Activated CD4-positive, alpha-beta T cell treated with anti-CD3 and anti-CD28 coated beads, Interleukin-2, amount 10 ng/mL, durations not matched to agents 24 days and 14 days (primary cell): ENCODE measurements around the gene LRP1B. TPM values are rescaled to one million over a fixed set of nuclear protein-coding genes. Genes with fewer than 3 reads are reported as not detected.

Source experiments
- DNase-seq: peaks from one replicate; pipeline ENCODE4 v3.0.0; 2022
- H3K27ac Mint-ChIP-seq: one replicate; pipeline ENCODE4 v1.8.0; 2022; ENCODE audit warnings: mild to moderate bottlenecking, mixed read lengths
- H3K27me3 Mint-ChIP-seq: one replicate; pipeline ENCODE4 v1.8.0; 2022; ENCODE audit warnings: mixed read lengths
- H3K36me3 Mint-ChIP-seq: one replicate; pipeline ENCODE4 v1.8.0; 2022; ENCODE audit warnings: low read depth, mild to moderate bottlenecking, mixed read lengths
- H3K4me1 Mint-ChIP-seq: one replicate; pipeline ENCODE4 v1.8.0; 2021; ENCODE audit warnings: mixed read lengths
- H3K4me3 Mint-ChIP-seq: one replicate; pipeline ENCODE4 v1.8.0; 2022; ENCODE audit warnings: mild to moderate bottlenecking, moderate library complexity, mixed read lengths
- H3K9me3 Mint-ChIP-seq: one replicate; pipeline ENCODE4 v1.8.0; 2021; ENCODE audit warnings: mixed read lengths
- intact Hi-C: fragments of 100-400 bp; cut with micrococcal nuclease; formaldehyde crosslinking; loops from one replicate; pipeline ENCODE4 v1.15.1; 2023
- total RNA-seq: library from RNA; stranded (reverse); gene quantifications from 2 replicates; pipeline ENCODE4 v1.2.3, GENCODE V29; 2022

LRP1B gene
- total RNA-seq, 1 donor from 2014 or later, result not detected

GRCh38 chr2:140275427-140275826 lies 1855.4 kb downstream of the LRP1B start:
- no peaks in the 10 kb centered on the region for H3K36me3 Mint-ChIP-seq
- no peak overlapping the region for H3K4me3 Mint-ChIP-seq
- no peak for DNase-seq
- H3K27ac Mint-ChIP-seq, result no peak overlapping the region
- no peaks in the 10 kb centered on the region for H3K9me3 Mint-ChIP-seq
- intact Hi-C loops, result no loop called here
- H3K4me1 Mint-ChIP-seq, result no peaks in the 10 kb centered on the region
- H3K27me3 Mint-ChIP-seq, result no peaks in the 10 kb centered on the region

- no peak for DNase-seq
- H3K27me3 Mint-ChIP-seq, result no peaks in the 10 kb centered on the region
- no peaks in the 10 kb centered on the region for H3K9me3 Mint-ChIP-seq
- H3K4me3 Mint-ChIP-seq, result no peak overlapping the region
- H3K4me1 Mint-ChIP-seq, result no peaks in the 10 kb centered on the region
- intact Hi-C loops, result no loop called here
- H3K36me3 Mint-ChIP-seq, result no peaks in the 10 kb centered on the region
- H3K27ac Mint-ChIP-seq, result no peak overlapping the region
Measured at GRCh38 chr2:140274891-140275290, 1855.9 kb downstream of the LRP1B start.

GRCh38 chr2:140273958-140274357 lies 1856.9 kb downstream of the LRP1B start:
- Mint-ChIP-seq H3K4me1 (no peaks in the 10 kb centered on the region), H3K27ac (no peak overlapping the region), H3K9me3 (no peaks in the 10 kb centered on the region), H3K27me3 (no peaks in the 10 kb centered on the region), H3K4me3 (no peak overlapping the region), H3K36me3 (no peaks in the 10 kb centered on the region)
- DNase-seq, result no peak
- intact Hi-C loops, result no loop called here

- H3K27ac Mint-ChIP-seq, result no peak overlapping the region
- H3K9me3 Mint-ChIP-seq, result no peaks in the 10 kb centered on the region
- H3K4me3 Mint-ChIP-seq, result no peak overlapping the region
- DNase-seq, result no peak
- no peaks in the 10 kb centered on the region for H3K4me1 Mint-ChIP-seq
- intact Hi-C loops, result no loop called here
- no peaks in the 10 kb centered on the region for H3K36me3 Mint-ChIP-seq
- no peaks in the 10 kb centered on the region for H3K27me3 Mint-ChIP-seq
Measured at GRCh38 chr2:140273408-140273807, 1857.4 kb downstream of the LRP1B start.

GRCh38 chr2:140270224-140270623 lies 1860.6 kb downstream of the LRP1B start:
- Mint-ChIP-seq H3K9me3 (no peaks in the 10 kb centered on the region), H3K4me3 (no peak overlapping the region), H3K27me3 (no peaks in the 10 kb centered on the region), H3K36me3 (no peaks in the 10 kb centered on the region), H3K27ac (no peak overlapping the region), H3K4me1 (no peaks in the 10 kb centered on the region)
- intact Hi-C loops, result no loop called here
- DNase-seq, result no peak

GRCh38 chr2:140269000-140269399 lies 1861.8 kb downstream of the LRP1B start:
- no peaks in the 10 kb centered on the region for H3K4me1 Mint-ChIP-seq
- no peak overlapping the region for H3K27ac Mint-ChIP-seq
- intact Hi-C loops, result no loop called here
- DNase-seq, result no peak
- H3K36me3 Mint-ChIP-seq, result no peaks in the 10 kb centered on the region
- H3K27me3 Mint-ChIP-seq, result no peaks in the 10 kb centered on the region
- H3K9me3 Mint-ChIP-seq, result no peaks in the 10 kb centered on the region
- H3K4me3 Mint-ChIP-seq, result no peak overlapping the region

GRCh38 chr2:140262908-140263307 lies 1867.9 kb downstream of the LRP1B start:
- DNase-seq, result no peak
- no peaks in the 10 kb centered on the region for H3K9me3 Mint-ChIP-seq
- H3K4me1 Mint-ChIP-seq, result no peaks in the 10 kb centered on the region
- H3K4me3 Mint-ChIP-seq, result no peak overlapping the region
- H3K27ac Mint-ChIP-seq, result no peak overlapping the region
- H3K27me3 Mint-ChIP-seq, result no peaks in the 10 kb centered on the region
- H3K36me3 Mint-ChIP-seq, result no peaks in the 10 kb centered on the region
- intact Hi-C loops, result no loop called here

GRCh38 chr2:140257692-140258300 lies 1873.0 kb downstream of the LRP1B start:
- H3K27ac Mint-ChIP-seq, result no peak overlapping the region
- no peak overlapping the region for H3K4me3 Mint-ChIP-seq
- no peaks in the 10 kb centered on the region for H3K27me3 Mint-ChIP-seq
- no peak for DNase-seq
- no peaks in the 10 kb centered on the region for H3K36me3 Mint-ChIP-seq
- no peaks in the 10 kb centered on the region for H3K4me1 Mint-ChIP-seq
- intact Hi-C loops, result no loop called here
- no peaks in the 10 kb centered on the region for H3K9me3 Mint-ChIP-seq

- intact Hi-C loops, result no loop called here
- H3K36me3 Mint-ChIP-seq, result no peaks in the 10 kb centered on the region
- no peaks in the 10 kb centered on the region for H3K4me1 Mint-ChIP-seq
- no peak for DNase-seq
- H3K27ac Mint-ChIP-seq, result no peak overlapping the region
- H3K27me3 Mint-ChIP-seq, result no peaks in the 10 kb centered on the region
- no peak overlapping the region for H3K4me3 Mint-ChIP-seq
- H3K9me3 Mint-ChIP-seq, result no peaks in the 10 kb centered on the region
Measured at GRCh38 chr2:140256080-140256479, 1874.7 kb downstream of the LRP1B start.

- intact Hi-C loops, result no loop called here
- no peak overlapping the region for H3K4me3 Mint-ChIP-seq
- no peaks in the 10 kb centered on the region for H3K9me3 Mint-ChIP-seq
- no peak overlapping the region for H3K27ac Mint-ChIP-seq
- no peaks in the 10 kb centered on the region for H3K27me3 Mint-ChIP-seq
- H3K36me3 Mint-ChIP-seq, result no peaks in the 10 kb centered on the region
- DNase-seq, result no peak
- no peaks in the 10 kb centered on the region for H3K4me1 Mint-ChIP-seq
Measured at GRCh38 chr2:140249821-140250220, 1881.0 kb downstream of the LRP1B start.

GRCh38 chr2:140248623-140249022 lies 1882.2 kb downstream of the LRP1B start:
- Mint-ChIP-seq H3K27ac (no peak overlapping the region), H3K36me3 (no peaks in the 10 kb centered on the region), H3K9me3 (no peaks in the 10 kb centered on the region), H3K4me3 (no peak overlapping the region), H3K4me1 (no peaks in the 10 kb centered on the region), H3K27me3 (no peaks in the 10 kb centered on the region)
- intact Hi-C loops, result no loop called here
- DNase-seq, result no peak

- no peaks in the 10 kb centered on the region for H3K27me3 Mint-ChIP-seq
- DNase-seq, result no peak
- H3K9me3 Mint-ChIP-seq, result no peaks in the 10 kb centered on the region
- H3K27ac Mint-ChIP-seq, result no peak overlapping the region
- no peaks in the 10 kb centered on the region for H3K36me3 Mint-ChIP-seq
- no peak overlapping the region for H3K4me3 Mint-ChIP-seq
- intact Hi-C loops, result no loop called here
- H3K4me1 Mint-ChIP-seq, result no peaks in the 10 kb centered on the region
Measured at GRCh38 chr2:140247451-140248195, 1883.2 kb downstream of the LRP1B start.

- DNase-seq, result no peak
- Mint-ChIP-seq H3K36me3 (no peaks in the 10 kb centered on the region), H3K9me3 (no peaks in the 10 kb centered on the region), H3K4me1 (no peaks in the 10 kb centered on the region), H3K4me3 (no peak overlapping the region), H3K27ac (no peak overlapping the region), H3K27me3 (no peaks in the 10 kb centered on the region)
- intact Hi-C loops, result no loop called here
Measured at GRCh38 chr2:140246957-140247356, 1883.9 kb downstream of the LRP1B start.

- H3K27ac Mint-ChIP-seq, result no peak overlapping the region
- H3K36me3 Mint-ChIP-seq, result no peaks in the 10 kb centered on the region
- no peak overlapping the region for H3K4me3 Mint-ChIP-seq
- no peaks in the 10 kb centered on the region for H3K27me3 Mint-ChIP-seq
- intact Hi-C loops, result no loop called here
- no peaks in the 10 kb centered on the region for H3K9me3 Mint-ChIP-seq
- DNase-seq, result no peak
- H3K4me1 Mint-ChIP-seq, result no peaks in the 10 kb centered on the region
Measured at GRCh38 chr2:140246058-140246457, 1884.8 kb downstream of the LRP1B start.

GRCh38 chr2:140242889-140243288 lies 1887.9 kb downstream of the LRP1B start:
- H3K9me3 Mint-ChIP-seq, result peaks cover 3% of the 10 kb centered on the region
- intact Hi-C loops, result no loop called here

More at GRCh38 chr2:140242889-140243288, 1887.9 kb downstream of the LRP1B start:
- Mint-ChIP-seq H3K36me3 (no peaks in the 10 kb centered on the region), H3K4me3 (no peak overlapping the region), H3K27me3 (no peaks in the 10 kb centered on the region), H3K4me1 (no peaks in the 10 kb centered on the region), H3K27ac (no peak overlapping the region)
- DNase-seq, result no peak
